ENCODE results near the gene TRABD.
A peak's percentile ranks its signal among the peaks of the same experiment; 100 is the strongest.
"Not testable (repeated sequence)": the region's sequence is repeated elsewhere in the genome, so short reads cannot be mapped to it uniquely, and the experiment has no call there.

Gene TRABD, protein sequence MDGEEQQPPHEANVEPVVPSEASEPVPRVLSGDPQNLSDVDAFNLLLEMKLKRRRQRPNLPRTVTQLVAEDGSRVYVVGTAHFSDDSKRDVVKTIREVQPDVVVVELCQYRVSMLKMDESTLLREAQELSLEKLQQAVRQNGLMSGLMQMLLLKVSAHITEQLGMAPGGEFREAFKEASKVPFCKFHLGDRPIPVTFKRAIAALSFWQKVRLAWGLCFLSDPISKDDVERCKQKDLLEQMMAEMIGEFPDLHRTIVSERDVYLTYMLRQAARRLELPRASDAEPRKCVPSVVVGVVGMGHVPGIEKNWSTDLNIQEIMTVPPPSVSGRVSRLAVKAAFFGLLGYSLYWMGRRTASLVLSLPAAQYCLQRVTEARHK

DNA sequence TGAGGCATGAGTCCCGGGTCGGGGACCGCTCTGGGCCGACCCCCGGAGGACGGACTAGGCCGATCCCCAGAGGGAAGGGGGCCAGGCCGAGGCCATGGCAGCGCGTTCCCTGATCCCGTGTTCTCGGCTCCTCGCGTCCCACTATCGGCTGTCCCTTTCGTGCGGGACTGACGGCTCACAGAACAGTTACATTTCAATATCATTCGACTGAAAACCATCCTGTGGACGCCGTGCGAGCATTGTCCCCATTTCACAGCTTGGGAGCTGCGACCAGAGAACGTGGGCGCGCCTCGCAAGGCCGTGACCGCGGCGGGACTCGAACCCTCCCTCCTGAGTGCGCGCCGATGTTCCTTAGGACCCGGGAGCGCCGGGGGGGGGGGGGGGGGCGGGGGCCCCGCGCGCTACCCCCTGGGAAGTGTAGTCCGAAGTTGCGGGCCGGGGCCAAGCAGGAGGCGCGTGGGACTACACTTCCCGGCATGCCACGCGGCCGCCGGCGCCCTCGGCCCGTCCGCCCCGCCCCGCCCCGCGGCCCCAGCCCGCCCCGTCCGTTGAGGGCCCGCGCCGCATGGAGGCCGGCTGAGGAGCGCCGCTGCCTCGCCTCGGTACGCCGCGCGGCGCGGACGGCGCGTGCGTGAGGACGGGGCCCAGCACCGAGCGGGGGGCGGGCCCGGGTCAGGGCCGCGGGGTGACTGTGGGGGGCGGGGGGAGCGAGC, at the start of gene TRABD:
TRABD (plus strand) TSS at position 539 of the 713 bp plus-strand sequence. CDS start 7,148 bp downstream, outside the sequence.
- peak within 1 kb of the TSS; percentile 58 for H3K4me3 ChIP-seq (ENCODE audit: severe bottlenecking)
- DNase-seq (ENCODE audit: low spot score) = no peak
- TF ChIP-seq, protein P1, sequence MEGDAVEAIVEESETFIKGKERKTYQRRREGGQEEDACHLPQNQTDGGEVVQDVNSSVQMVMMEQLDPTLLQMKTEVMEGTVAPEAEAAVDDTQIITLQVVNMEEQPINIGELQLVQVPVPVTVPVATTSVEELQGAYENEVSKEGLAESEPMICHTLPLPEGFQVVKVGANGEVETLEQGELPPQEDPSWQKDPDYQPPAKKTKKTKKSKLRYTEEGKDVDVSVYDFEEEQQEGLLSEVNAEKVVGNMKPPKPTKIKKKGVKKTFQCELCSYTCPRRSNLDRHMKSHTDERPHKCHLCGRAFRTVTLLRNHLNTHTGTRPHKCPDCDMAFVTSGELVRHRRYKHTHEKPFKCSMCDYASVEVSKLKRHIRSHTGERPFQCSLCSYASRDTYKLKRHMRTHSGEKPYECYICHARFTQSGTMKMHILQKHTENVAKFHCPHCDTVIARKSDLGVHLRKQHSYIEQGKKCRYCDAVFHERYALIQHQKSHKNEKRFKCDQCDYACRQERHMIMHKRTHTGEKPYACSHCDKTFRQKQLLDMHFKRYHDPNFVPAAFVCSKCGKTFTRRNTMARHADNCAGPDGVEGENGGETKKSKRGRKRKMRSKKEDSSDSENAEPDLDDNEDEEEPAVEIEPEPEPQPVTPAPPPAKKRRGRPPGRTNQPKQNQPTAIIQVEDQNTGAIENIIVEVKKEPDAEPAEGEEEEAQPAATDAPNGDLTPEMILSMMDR (IDR thresholded peaks at IDR 0.05; ENCODE audit: poor library complexity, severe bottlenecking) = no peak
- no peaks in the 10 kb centered on the region for H3K27me3 ChIP-seq (ENCODE audit: insufficient read depth, poor library complexity, severe bottlenecking)
- H3K27ac ChIP-seq (ENCODE audit: poor library complexity, severe bottlenecking) = peak within 1 kb of the TSS; percentile 73
- peak; percentile 43 for ATAC-seq (ENCODE audit: low read depth)
- H3K36me3 ChIP-seq (ENCODE audit: low read depth) = peaks cover 10% of the 10 kb centered on the region; the same call in 1 of the 2 replicates
- peaks cover 12% of the 10 kb centered on the region for H3K4me1 ChIP-seq (ENCODE audit: insufficient read depth, poor library complexity, severe bottlenecking)
- no peaks in the 10 kb centered on the region for H3K9me3 ChIP-seq (ENCODE audit: severe bottlenecking)

DNA sequence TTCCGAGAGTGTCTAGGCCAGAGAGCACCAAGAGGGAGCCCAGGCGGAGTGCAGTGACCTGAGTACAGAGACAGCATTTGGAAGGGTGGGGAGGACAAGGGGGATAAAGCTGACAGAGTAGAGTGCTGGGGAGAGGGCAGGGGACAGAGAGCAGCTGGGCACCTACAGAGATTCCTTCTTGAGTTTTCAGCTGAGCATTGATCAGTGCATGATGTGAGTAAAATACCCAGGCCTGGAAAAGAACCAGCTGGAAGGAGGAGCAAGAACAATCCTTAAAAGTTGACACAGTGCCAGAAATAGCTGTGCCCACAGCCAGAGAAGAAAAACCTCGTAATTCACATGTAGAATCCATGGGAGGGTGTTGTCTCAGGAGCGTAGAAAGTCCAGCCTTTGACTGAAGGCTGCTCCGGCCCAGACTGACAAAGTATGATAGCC, 49.1 kb upstream of the TRABD start:
- no peaks in the 10 kb centered on the region for H3K9me3 ChIP-seq (ENCODE audit: severe bottlenecking)
- H3K4me3 ChIP-seq (ENCODE audit: severe bottlenecking) = no peak overlapping the region
- H3K4me1 ChIP-seq (ENCODE audit: insufficient read depth, poor library complexity, severe bottlenecking) = no peaks in the 10 kb centered on the region
- no peaks in the 10 kb centered on the region for H3K27me3 ChIP-seq (ENCODE audit: insufficient read depth, poor library complexity, severe bottlenecking)
- ATAC-seq (ENCODE audit: low read depth) (no peak), DNase-seq (ENCODE audit: low spot score) (no peak)
- no peaks in the 10 kb centered on the region for H3K36me3 ChIP-seq (ENCODE audit: low read depth)
- H3K27ac ChIP-seq (ENCODE audit: poor library complexity, severe bottlenecking) = no peak overlapping the region
- TF ChIP-seq, protein P1 (IDR thresholded peaks at IDR 0.05; ENCODE audit: poor library complexity, severe bottlenecking) = no peak

DNA sequence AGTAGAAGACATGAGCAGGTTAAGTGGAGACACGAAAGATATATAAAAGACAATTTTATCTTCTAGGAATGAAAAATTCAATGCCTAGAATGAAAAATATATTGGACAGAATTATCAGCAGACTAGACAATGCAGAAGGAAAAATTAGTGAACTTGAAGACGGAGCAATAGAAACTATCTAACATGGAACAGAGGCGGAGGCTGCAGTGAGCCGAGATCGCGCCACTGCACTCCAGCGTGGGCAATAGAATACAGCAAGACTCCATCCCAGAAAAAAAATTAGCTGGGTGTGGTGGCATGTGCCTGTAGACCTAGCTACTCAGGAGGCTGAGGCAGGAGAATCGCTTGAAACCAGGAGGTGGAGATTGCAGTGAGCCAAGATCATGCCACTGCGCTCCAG, 48.4 kb upstream of the TRABD start:
- H3K4me1 ChIP-seq (ENCODE audit: insufficient read depth, poor library complexity, severe bottlenecking); H3K27ac ChIP-seq (ENCODE audit: poor library complexity, severe bottlenecking); ATAC-seq (ENCODE audit: low read depth); H3K27me3 ChIP-seq (ENCODE audit: insufficient read depth, poor library complexity, severe bottlenecking); H3K9me3 ChIP-seq (ENCODE audit: severe bottlenecking); H3K4me3 ChIP-seq (ENCODE audit: severe bottlenecking); H3K36me3 ChIP-seq (ENCODE audit: low read depth); DNase-seq (ENCODE audit: low spot score): not testable (repeated sequence)

DNA sequence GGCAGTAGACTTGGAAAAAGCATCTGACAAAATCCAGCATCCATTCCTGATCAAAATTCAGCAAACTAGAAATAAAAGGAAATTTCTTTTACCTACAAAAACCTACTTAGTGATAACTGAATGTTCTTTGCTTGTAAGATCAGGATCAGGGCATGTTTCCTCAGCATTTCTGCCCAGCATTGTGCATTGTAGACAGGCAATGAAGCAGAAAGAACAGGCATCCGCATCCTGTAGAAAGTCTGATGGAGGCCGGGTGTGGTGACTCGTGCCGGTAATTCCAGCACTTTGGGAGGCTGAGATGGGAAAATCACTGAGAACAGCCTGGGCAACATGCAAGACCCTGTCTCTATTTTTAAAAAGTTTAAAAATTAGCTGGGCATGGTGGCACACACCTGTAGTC, 47.7 kb upstream of the TRABD start:
- Histone ChIP-seq H3K36me3 (ENCODE audit: low read depth) (no peaks in the 10 kb centered on the region), H3K4me1 (ENCODE audit: insufficient read depth, poor library complexity, severe bottlenecking) (no peaks in the 10 kb centered on the region), H3K9me3 (ENCODE audit: severe bottlenecking) (no peaks in the 10 kb centered on the region), H3K27me3 (ENCODE audit: insufficient read depth, poor library complexity, severe bottlenecking) (no peaks in the 10 kb centered on the region), H3K27ac (ENCODE audit: poor library complexity, severe bottlenecking) (no peak overlapping the region), H3K4me3 (ENCODE audit: severe bottlenecking) (no peak overlapping the region)
- TF ChIP-seq, protein P1 (IDR thresholded peaks at IDR 0.05; ENCODE audit: poor library complexity, severe bottlenecking) = no peak
- ATAC-seq (ENCODE audit: low read depth) (no peak), DNase-seq (ENCODE audit: low spot score) (no peak)

DNA sequence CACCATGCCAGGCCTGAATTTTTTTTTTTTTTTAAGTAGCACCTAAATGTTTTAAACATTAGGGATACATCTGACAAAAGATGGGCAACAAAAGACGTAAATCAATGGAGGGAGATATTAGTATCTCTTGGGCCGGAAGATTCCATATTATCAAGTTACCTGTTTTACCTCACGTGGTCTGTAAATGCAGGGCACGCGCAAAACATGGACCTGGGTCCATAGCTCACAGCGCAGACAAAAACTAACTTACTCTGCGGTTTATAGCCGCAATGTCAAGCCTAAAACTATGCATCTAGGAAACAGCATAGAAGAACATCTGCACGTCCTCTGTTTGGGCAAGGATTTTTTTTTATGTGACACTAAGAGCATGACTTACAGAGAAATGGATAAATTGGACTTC, 46.7 kb upstream of the TRABD start:
- no peak overlapping the region for H3K27ac ChIP-seq (ENCODE audit: poor library complexity, severe bottlenecking)
- TF ChIP-seq, protein P1 (IDR thresholded peaks at IDR 0.05; ENCODE audit: poor library complexity, severe bottlenecking) = no peak
- H3K4me1 ChIP-seq (ENCODE audit: insufficient read depth, poor library complexity, severe bottlenecking) = no peaks in the 10 kb centered on the region
- H3K9me3 ChIP-seq (ENCODE audit: severe bottlenecking) = no peaks in the 10 kb centered on the region
- ATAC-seq (ENCODE audit: low read depth) = no peak
- H3K27me3 ChIP-seq (ENCODE audit: insufficient read depth, poor library complexity, severe bottlenecking) = no peaks in the 10 kb centered on the region
- no peak for DNase-seq (ENCODE audit: low spot score)
- no peak overlapping the region for H3K4me3 ChIP-seq (ENCODE audit: severe bottlenecking)
- H3K36me3 ChIP-seq (ENCODE audit: low read depth) = no peaks in the 10 kb centered on the region

Measured in RWPE2 (cell line).